Fibroblast of lung (primary cell): ENCODE measurements around the gene MBOAT7.

ENCODE experiments used
- EZH2 ChIP-seq: IDR thresholded peaks from 2 replicates; pipeline ENCODE4 v1.5.1; 2012; ENCODE audit warnings: low read length, control low read depth, mild to moderate bottlenecking; ENCODE audit errors: missing control alignments
- TF ChIP-seq, protein P1 (sequence below), 2 donors: IDR thresholded peaks in 1 of 2; conservative IDR thresholded peaks in 1 of 2; 1 replicate in 1 of 2; 2 replicates in 1 of 2; pipeline ENCODE4 v1.5.1; 2011 to 2012; ENCODE audit warnings: low read length in 2 of 2, control low read depth in 1 of 2, inconsistent platforms in 1 of 2, low read depth in 1 of 2, mild to moderate bottlenecking in 1 of 2

DNA sequence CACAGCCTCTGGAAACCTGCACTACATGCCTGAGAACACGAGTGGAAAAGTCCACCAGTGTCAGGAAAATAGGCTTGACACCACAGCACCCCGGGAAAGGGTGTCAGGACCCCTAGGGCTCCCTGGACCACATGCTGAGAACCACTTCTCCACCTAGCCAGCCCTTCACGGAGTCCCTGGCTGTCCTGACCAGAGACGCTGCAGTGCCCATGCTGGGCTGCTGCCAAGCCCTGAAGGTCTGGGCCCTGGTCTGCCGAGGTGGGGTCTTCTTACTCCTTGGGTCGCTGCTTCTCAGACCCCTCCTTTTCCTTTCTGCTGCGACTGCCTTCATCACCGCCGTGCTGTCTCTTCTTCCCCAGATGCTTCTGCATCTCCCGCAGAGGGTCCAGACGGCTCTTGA, 32.9 kb downstream of the MBOAT7 start:
- TF ChIP-seq, protein P1, sequence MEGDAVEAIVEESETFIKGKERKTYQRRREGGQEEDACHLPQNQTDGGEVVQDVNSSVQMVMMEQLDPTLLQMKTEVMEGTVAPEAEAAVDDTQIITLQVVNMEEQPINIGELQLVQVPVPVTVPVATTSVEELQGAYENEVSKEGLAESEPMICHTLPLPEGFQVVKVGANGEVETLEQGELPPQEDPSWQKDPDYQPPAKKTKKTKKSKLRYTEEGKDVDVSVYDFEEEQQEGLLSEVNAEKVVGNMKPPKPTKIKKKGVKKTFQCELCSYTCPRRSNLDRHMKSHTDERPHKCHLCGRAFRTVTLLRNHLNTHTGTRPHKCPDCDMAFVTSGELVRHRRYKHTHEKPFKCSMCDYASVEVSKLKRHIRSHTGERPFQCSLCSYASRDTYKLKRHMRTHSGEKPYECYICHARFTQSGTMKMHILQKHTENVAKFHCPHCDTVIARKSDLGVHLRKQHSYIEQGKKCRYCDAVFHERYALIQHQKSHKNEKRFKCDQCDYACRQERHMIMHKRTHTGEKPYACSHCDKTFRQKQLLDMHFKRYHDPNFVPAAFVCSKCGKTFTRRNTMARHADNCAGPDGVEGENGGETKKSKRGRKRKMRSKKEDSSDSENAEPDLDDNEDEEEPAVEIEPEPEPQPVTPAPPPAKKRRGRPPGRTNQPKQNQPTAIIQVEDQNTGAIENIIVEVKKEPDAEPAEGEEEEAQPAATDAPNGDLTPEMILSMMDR (conservative IDR thresholded peaks at IDR 0.05 in 1 of 2, IDR thresholded peaks at IDR 0.05 in 1 of 2; ENCODE audit: low read depth in 1 of 2, low read length in 2 of 2), result no peak
- no peak for TF ChIP-seq EZH2
